Frontal cortex (tissue), 4 donors: ENCODE data around the gene DYNLT4. TPM values are rescaled to one million over a fixed set of nuclear protein-coding genes. Genes with fewer than 3 reads are reported as not detected.
"Not testable (repeated sequence)": the region's sequence is repeated elsewhere in the genome, so short reads cannot be mapped to it uniquely, and the experiment has no call there.

Experiments
- DNase-seq, 2 donors: peaks; one replicate each; pipeline ENCODE4 v3.0.0; 2012; ENCODE audit warnings: low spot score in 2 of 2
- FAIRE-seq: peaks from 2 replicates; lab custom pipeline; 2012; peaks lifted over from hg19 to GRCh38; lab: Jason Lieb, UNC
- total RNA-seq: library from RNA; depleted of rRNA; stranded (reverse); fragments of >200 nt; gene quantifications from one replicate; pipeline ENCODE4 v1.2.3, GENCODE V29; 2014
- donor health status: control.
- donor health status: control.
- donor health status: control.

Gene DYNLT4, protein sequence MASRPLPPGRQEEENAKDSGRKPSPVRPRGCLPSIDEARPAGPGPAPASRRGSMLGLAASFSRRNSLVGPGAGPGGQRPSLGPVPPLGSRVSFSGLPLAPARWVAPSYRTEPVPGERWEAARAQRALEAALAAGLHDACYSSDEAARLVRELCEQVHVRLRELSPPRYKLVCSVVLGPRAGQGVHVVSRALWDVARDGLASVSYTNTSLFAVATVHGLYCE
- not detected for total RNA-seq

DNA sequence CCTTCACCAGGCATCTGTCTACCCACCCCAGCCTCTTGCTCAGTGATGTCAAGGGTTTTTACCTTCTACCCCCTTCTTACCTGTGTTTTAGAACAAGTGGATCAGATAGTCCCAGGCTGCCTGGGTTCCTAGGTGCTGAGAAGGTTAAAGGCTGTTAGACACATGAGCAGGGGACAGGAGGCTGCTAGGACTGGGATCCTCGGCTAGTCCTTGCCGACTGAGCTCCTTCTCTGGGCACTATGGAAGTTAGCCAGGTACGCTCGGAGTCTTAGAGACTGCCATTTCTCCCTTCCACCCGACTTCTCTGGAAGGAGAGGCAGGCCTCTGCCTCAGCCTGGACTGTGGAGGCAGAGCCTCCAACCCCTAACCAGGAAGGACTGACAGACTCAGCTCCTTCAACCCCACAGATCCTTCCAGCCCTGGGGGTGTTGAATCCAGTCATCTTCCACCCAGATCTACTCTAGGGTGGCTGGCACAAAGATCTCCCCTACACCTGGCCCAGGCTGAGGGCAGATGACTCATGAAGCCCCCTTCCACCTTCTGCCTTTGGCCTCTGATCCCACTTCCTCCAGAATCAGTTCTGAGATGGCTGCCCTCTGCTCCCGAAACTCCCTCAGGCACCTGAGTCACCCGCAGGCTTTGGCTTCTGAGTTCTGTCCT, at the start of gene DYNLT4:
TSS of gene DYNLT4 (minus strand) at position 648 of the 660 bp plus-strand sequence. CDS start 683 bp downstream, outside the sequence.
- DNase-seq (no peak), FAIRE-seq (no peak)

DNA sequence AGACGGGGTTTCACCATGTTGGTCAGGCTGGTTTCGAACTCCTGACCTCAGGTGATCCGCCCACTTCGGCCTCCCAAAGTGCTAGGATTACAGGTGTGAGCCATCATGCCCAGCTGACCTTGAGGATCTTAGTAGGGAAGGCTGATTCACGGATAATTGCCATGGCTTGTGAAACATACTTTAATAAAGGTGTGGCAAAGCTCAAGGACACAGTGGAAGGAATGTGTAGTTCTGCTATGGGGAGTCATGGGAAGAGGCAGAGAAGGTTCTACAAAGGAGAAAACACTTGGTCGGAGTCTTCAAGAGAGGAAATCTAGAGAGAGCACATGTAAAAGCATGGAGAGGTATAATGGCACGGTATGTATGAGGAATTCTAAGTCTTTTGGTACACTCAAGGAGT, 48.6 kb upstream of the DYNLT4 start:
- no peak for FAIRE-seq
- no peak for DNase-seq

DNA sequence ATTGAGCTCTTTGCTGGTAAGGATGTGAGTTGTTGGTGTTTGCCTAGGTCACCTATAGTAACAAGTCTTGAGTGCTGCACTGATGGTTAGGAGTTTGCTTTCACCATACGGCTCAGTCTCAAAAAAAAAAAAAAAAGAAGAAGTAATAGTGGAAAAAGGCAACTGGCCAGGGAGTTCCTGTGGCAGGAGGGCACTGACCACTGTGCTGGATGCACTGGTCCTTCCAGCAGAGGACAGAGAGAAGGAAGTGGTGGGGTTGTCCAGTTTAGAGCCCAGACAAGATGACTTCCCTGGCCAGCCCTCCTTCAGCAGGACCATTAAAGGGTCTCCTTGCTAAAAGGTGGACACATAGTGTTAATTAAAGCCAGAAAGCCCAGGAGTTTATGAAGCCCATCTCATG, 47.8 kb upstream of the DYNLT4 start:
- FAIRE-seq (no peak), DNase-seq (no peak)

DNA sequence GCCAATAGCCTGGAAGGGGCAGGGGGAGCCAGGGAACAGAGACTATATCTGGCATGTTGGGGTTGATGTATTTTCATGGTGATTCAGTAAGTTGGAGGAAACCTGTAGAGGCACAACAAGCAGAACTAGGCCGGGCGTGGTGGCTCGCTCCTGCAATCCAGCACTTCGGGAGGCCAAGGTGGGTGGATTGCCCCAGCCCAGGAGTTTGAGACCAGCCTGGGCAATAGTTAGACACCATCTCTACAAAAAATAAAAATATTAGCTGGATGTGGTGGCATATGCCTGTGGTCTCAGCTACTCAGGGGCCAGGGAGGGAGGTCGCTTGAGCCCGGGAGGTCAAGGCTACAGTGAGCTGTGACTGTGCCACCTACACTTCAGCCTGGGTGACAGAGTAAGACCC, 46.0 kb upstream of the DYNLT4 start:
- no peak for FAIRE-seq
- DNase-seq: no peak

DNA sequence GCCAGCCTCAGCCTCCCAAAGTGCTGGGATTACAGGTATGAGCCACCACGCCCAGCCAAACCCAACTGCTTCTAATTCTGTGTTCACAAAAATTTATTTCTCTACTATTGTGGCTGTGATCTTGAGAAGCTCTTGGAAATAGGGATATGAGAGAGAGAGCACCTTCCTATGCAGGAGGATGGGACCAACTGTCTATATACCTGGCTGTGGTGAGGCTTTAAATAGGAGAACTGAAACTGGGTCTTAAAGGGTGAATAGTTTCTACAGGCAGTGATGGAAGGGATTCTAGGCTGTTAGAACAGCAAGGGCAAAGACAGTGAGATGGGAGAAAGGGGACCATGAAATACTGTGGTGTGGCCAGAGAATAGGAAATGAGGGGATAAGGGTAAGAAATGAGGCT, 44.2 kb upstream of the DYNLT4 start:
- no peak for FAIRE-seq
- DNase-seq: no peak

DNA sequence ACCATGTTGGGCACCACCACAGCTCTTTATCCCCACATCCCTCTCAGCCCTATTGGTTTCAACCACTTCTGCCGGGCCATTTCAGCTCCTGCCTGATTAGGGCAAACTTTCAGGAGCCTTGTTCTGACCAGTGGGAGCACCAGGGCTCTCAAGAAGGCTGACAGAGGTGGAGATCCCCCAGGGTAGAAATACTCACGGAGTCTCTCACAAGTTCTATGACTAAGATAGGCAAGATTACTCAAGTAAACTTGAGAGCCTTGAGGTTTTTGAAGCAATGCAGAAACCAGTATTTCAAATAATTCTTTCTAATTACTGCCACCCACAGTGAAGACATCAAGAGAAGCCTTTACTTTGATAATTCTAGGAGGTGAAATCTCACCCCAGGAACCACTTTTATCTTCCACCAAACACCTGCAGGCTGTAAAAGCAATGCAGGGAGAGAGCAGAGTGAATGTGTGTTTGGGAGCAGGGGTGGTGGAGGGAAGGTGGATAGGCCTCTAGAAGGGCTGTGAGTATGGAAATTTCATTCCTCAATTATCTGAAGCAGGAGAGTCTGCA, 42.5 kb upstream of the DYNLT4 start:
- DNase-seq: no peak
- no peak for FAIRE-seq

DNA sequence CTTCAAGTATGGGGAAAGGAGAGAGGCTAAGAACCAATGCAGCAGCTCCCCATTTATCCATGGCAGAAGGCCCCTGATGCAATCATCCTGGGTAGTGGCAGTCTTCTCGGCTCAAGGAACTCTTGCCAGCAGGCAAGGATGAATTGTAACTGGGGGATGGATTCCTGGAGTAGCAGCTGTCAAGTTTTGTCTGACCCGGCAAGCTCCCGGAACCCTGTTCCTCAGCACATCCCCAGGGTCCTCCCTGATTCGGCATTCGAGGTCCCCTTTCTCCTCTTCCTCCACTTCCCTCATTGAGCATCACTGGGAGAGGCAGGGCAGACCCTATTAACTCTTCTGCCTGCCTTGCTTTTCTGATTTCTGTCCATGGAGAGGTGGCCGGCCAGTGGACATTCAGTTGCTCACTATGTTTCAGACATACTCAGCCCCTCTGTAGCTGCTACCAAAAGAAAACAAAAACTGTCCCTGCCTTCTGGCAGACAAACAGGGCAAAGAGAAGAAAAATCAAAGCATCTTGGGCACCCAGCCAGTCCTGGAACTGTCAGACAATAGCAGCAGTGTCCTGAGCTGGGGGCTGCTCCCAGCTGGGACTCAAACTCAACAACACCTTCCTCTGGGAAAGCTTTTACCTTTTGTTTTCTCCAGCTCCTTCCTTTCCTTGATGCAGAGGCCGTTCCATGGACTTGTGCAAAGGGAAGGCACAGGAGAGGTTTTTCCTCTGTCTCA, 41.5 kb upstream of the DYNLT4 start:
- FAIRE-seq (no peak), DNase-seq (no peak)

DNA sequence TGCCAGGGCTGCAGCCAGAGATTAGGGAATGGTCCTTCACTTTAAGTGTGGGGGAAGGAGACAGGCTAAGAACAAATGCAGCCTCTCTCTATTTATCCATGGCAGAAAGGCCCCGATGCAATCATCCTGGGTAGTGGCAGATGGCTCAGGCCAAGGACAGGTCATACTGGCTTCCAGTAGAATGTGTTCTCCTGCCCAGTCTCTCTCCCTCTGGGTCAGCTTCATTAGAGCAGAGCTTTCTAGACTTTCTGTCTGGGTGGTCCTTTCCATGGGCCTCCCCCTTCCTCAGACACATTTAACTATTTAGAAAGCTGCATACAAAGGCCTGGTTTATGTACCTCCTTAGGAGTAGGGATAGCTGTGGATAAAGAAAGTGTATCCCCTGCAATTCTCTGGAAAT, 40.7 kb upstream of the DYNLT4 start:
- FAIRE-seq (no peak), DNase-seq (no peak)

DNA sequence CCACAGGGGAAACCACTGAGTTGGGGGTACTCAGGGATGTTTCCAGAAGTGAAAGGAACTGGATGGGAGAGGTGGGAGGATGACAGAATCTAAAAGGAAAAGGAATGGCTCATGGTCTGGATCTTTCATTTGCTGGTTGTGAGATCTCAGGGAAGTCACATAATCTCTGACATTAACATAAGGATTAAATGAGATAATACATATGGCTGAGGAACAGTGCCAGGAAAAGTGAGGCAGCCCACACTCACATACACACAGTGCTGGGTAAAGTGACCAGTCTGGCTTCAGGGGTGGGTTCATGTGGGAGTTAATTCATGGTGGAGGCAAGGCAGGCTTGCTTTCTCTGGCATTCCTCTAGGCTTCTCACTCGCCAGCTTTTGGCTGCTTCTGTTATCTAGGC, 39.8 kb upstream of the DYNLT4 start:
- DNase-seq: no peak
- FAIRE-seq: no peak

DNA sequence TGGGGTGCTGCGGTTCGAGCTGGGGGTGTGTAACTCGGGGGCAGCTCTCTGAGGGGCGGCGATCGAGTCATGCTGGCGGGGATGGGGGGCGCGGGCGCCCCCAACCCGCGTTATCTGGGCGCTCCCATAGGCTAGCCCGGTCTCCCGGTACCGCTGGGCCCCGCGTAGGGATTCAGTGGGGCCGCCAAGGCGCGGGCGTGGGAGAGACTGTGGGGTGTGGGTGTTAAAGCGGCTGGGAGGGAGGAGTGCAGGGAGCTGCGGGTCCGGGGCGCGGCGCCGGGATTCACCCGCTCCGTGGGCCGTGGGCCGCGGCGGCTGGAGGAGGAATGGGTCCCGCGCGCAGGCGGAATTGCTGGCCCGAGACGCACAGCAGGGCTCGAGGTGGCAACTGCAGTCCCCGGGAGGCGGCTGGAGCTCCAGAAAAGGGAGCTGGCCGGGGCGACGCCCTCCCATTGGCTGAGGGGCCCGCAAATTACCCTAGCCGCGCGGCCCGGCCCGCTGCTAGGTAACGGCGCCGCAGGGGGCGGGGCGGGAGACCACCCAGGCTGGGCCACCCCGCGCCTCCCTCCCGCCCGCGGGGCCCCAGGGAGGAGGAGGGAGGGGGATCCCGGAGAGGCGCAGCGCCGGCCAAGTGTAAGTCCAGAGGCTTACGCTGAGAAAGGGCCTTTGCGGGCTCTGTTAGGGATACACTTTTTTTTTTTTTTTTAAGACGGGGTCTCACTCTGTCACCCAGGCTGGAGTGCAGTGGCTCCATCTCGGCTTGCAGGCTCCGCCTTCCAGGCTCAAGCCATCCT, 35.9 kb upstream of the DYNLT4 start, which contains the start of gene PTCH2:
TSS of gene PTCH2 (minus strand) at position 392 of the 794 bp plus-strand sequence. CDS start at position 71, 321 bp downstream.
- FAIRE-seq (no peak), DNase-seq (peak; percentile 66 to 72)

DNA sequence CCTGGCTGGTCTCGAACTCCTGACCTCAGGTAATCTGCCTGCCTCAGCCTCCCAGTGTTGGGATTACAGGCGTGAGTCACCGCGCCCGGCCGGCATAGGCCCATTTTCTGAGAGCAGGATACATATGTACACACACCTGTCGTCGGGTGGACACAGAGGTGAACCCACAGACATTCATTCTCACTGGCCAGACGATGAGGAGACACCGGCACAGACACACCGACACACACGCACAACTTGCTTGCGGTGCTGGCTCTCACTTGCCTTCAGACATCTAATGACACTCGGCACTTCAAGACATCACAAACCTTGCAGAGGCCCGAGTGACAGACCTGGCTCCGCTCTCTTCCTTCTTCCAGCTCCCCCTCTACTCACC, 35.3 kb upstream of the DYNLT4 start:
- FAIRE-seq: no peak
- no peak for DNase-seq

DNA sequence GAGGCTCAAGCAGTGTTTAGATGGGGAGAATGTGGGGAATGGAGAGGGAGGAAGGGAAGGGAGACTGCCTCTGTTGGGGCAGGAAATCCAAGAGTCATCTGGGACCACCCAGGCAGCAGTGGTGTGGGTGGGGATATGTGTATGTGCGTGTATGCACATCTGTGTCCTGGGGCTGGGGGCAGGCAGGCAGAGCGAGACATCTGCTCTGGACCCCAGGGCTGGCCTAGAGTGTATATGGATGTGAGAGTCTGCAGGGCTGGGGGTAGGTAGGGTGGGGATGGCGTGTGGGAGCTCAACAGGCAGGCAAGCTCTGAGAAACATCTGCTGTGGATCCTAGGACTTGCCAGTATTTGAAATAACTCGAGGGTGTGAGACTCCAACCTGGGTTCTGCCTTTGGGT, 32.4 kb upstream of the DYNLT4 start:
- no peak for FAIRE-seq
- no peak for DNase-seq

DNA sequence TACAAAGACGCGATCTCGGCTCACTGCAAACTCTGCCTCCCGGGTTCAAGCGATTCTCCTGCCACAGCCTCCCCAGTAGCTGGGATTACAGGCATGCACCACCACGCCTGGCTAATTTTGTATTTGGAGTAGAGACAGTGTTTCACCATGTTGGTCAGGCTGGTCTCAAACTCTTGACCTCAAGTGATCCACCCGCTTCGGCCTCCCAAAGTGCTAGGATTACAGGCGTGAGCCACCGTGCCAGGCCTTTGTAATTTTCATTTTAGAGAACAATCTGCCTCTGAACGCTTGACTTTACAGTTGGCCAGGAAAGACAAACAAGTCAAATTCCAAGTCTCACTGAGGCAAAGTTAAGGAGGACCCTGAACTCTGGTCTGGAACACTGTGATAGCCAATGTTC, 31.1 kb upstream of the DYNLT4 start:
- FAIRE-seq: not testable (repeated sequence)

DNA sequence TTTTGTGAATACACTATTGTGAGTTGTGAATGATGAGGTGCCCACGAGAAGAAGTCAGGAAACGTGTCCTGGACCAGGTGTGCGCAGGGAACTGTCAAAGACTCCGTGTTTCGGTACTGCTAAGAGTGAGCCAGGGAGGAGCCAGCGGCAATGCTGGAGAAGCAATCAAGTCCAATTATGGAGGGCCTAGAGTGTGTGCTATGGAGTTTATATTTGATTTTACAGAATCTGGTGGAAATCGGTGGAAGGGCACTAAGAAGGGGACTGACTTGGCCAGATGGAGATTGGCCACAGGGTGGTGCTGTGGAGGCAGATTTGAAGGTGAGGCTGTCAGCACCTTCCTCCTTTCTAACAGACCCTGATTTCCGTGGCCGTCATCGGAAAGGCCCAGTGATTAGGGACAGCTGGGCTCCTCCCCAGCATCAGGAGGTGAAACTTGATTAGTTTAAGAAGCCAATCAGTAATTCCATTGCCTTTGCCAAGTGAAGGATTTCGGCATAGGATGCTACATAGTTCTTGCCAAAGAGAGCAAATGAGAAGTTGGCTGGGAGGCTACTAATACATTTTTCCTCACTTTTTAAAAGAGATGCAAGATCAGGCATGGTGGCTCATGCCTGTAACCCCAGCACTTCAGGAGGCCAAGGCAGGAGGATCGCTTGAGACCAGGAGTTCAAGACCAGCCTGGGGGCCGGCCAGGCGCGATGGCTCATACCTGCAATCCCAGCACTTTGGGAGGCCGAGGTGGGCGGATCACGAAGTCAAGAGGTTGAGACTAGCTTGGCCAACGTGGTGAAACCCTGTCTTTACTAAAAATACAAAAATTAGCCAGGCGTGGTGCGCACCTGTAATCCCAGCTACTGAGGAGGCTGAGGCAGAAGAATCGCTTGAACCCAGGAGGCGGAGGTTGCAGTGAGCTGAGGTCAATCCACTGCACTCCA, 28.9 kb upstream of the DYNLT4 start:
- DNase-seq (peak; percentile 60 to 76), FAIRE-seq (no peak)

More for the DNA sequence above, 31.1 kb upstream of the DYNLT4 start:
- DNase-seq: not testable (repeated sequence)

DNA sequence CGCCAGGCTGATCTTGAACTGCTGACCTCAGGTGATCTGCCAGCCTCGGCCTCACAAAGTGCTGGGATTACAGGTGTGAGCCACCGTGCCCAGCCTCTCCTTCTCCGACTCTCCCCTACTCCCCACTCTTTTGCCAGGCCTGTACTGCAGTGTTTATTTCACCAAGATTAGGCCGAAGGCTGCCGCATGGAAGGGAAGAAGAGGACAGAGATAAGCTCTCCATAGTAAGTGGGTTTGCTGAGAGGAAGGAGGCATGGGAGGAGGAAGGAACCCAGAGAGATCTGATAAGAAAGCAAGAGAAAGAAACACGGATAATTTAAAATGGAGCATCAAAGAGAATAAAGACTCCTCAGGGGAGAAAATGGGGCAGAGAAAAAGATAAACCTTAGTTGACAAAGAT, 27.2 kb upstream of the DYNLT4 start:
- FAIRE-seq (no peak), DNase-seq (no peak)

DNA sequence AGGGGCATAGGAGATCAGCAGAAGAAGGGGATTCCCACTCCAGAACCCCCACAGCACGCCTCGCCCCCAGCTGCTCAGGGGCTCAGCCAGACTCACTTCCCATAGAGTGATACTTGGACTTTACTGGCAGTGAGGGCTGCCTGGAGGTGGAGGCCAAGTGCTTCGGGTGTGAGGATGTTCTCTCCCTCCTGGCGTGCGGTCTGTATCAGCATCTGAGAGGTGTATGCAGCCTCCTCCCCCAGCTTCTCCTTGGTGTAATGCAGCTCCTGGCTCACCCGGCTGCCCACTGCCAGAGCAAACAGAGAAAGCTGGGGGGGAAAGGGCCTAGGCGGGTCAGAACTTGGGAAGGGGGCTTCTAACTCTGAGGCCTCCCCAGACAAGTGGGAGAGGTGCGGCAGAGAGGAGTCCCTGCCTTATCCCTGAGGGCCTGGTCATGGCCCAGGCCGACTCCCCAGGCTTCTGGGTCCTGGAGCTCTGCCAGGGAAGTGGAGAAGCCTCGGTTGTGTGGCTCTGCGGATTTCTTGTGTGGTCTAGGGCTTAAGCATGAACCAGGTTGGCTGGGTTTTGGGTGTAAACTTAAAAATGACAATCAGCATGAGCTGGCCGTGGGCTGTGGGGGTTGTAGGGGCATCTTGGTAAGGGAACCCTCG, 25.0 kb upstream of the DYNLT4 start:
- DNase-seq (no peak), FAIRE-seq (no peak)

DNA sequence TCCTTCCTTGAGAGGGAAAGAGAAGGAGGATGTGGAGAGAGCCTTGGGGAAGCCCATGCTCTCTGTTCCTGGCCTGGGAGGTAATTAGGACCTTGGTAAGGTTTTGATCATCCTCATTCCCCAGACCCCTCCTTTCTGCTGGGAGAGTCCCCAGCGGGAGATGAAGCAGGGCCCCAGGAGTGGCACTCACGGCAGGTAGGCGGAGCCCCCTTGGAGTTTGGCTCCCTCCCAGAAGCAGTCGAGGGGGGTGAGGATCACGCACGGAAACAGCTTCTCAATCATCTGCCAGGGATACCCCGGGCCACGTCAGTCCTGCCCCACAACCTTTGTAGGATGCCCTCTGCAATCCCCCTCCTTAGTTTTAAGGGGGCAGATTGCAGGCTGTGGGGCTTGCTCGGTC, 24.4 kb upstream of the DYNLT4 start:
- DNase-seq (no peak), FAIRE-seq (no peak)

DNA sequence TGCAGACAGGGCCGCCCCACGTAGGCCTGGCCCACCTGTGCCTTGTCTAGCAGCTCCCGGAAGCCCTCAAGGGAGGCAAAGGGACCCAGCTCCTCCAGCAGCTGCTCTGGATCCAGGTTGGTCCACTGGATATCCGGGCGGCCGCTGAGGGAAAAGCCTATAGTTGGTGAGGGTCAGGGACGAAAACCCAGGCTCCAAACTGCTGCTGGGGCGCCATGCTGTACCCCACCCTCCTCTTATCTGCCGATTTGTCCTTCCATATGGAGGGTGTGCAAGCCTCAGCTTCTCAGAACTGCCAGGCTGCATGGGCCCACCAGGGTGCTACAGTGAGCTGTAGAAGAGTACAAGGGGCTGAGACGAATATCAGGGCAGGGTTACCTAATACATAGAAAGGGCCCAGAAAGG, 23.8 kb upstream of the DYNLT4 start:
- FAIRE-seq: no peak
- no peak for DNase-seq
